Stimulated activated CD8-positive, alpha-beta memory T cell treated with anti-CD3 and anti-CD28 coated beads, Interleukin-12 subunit alpha, Interleukin-12 subunit beta, amount 100 ng/mL, for 24 hours (primary cell): ENCODE results near the gene NAA38.
A peak's percentile ranks its signal among the peaks of the same experiment; 100 is the strongest.

Source experiments
- DNase-seq: peaks from one replicate; pipeline ENCODE4 v3.0.0-alpha.2; 2020; ENCODE audit errors: extremely low read depth

The NAA38 gene

GRCh38 chr17:7852919-7853690 lies 4.3 kb downstream of the NAA38 start:
- no peak for DNase-seq

GRCh38 chr17:7852262-7852670 lies 5.1 kb downstream of the NAA38 start:
- DNase-seq = no peak

GRCh38 chr17:7851438-7852261 lies 5.7 kb downstream of the NAA38 start:
- DNase-seq = peak; percentile 78

- no peak for DNase-seq
Observed at GRCh38 chr17:7850701-7851437, 6.5 kb downstream of the NAA38 start.

GRCh38 chr17:7849751-7850504 lies 7.4 kb downstream of the NAA38 start:
- no peak for DNase-seq

- no peak for DNase-seq
Observed at GRCh38 chr17:7849130-7849750, 8.1 kb downstream of the NAA38 start.

- no peak for DNase-seq
Observed at GRCh38 chr17:7848739-7849129, 8.6 kb downstream of the NAA38 start.

GRCh38 chr17:7848131-7848579 lies 9.2 kb downstream of the NAA38 start:
- DNase-seq = no peak

GRCh38 chr17:7846765-7847661 lies 10.3 kb downstream of the NAA38 start:
- no peak for DNase-seq

GRCh38 chr17:7846063-7846735 lies 11.2 kb downstream of the NAA38 start:
- no peak for DNase-seq

- no peak for DNase-seq
Observed at GRCh38 chr17:7845359-7846062, 11.8 kb downstream of the NAA38 start.

GRCh38 chr17:7844292-7845154 lies 12.8 kb downstream of the NAA38 start:
- DNase-seq = peak; percentile 77

GRCh38 chr17:7843536-7844291 lies 13.6 kb downstream of the NAA38 start:
- peak; percentile 77 for DNase-seq

GRCh38 chr17:7843257-7843535 lies 14.2 kb downstream of the NAA38 start:
- no peak for DNase-seq

- DNase-seq = peak; percentile 93
Observed at GRCh38 chr17:7842380-7843256, 14.7 kb downstream of the NAA38 start.

GRCh38 chr17:7841915-7842379 lies 15.4 kb downstream of the NAA38 start:
- DNase-seq = peak; percentile 66
